MCF 10A (cell line): ENCODE measurements around the gene PRSS3. TPM values are rescaled to one million over a fixed set of nuclear protein-coding genes. Genes with fewer than 3 reads are reported as not detected.
"Not testable (repeated sequence)": the region's sequence is repeated elsewhere in the genome, so short reads cannot be mapped to it uniquely, and the experiment has no call there.

ENCODE experiments used
- BruUV-seq: library from RNA; stranded (reverse); fragments of 400-500 nt; replicated peaks from 2 replicates; lab custom pipeline; 2021; lab: Mats Ljungman, UMichigan
- CTCF ChIA-PET: fragments of 300-600 bp; sonication (Branson Sonifier 250); formaldehyde crosslinking; extraction: SDS; loops from one replicate; lab custom pipeline; 2021; ENCODE audit warnings: antibody characterized with exemption, inconsistent platforms; lab: Yijun Ruan, JAX
- POLR2A ChIA-PET: fragments of 300-600, 350-650 bp; sonication (Branson Sonifier 250); formaldehyde crosslinking; extraction: SDS; loops from one replicate; lab custom pipeline; 2020; ENCODE audit warnings: antibody characterized with exemption, inconsistent platforms; lab: Yijun Ruan, JAX
- DNase-seq: peaks from one replicate; pipeline ENCODE4 v3.0.0-alpha.2; 2018; ENCODE audit not compliant: unreplicated experiment
- H3K27ac Mint-ChIP-seq: one replicate; pipeline ENCODE4 v1.8.0; 2022; ENCODE audit warnings: mild to moderate bottlenecking, low read depth, mixed read lengths; ENCODE audit not compliant: unreplicated experiment
- H3K27me3 Mint-ChIP-seq: one replicate; pipeline ENCODE4 v1.8.0; 2022; ENCODE audit warnings: mixed read lengths; ENCODE audit not compliant: insufficient read depth, unreplicated experiment
- H3K36me3 Mint-ChIP-seq: one replicate; pipeline ENCODE4 v1.8.0; 2022; ENCODE audit warnings: mild to moderate bottlenecking, moderate library complexity, mixed read lengths; ENCODE audit not compliant: insufficient read depth, unreplicated experiment
- H3K4me1 Mint-ChIP-seq: one replicate; pipeline ENCODE4 v1.8.0; 2022; ENCODE audit warnings: mixed read lengths; ENCODE audit not compliant: insufficient read depth, unreplicated experiment
- H3K4me3 Mint-ChIP-seq: one replicate; pipeline ENCODE4 v1.8.0; 2022; ENCODE audit warnings: mild to moderate bottlenecking, moderate library complexity, mixed read lengths; ENCODE audit not compliant: unreplicated experiment
- H3K9me3 Mint-ChIP-seq: one replicate; pipeline ENCODE4 v1.8.0; 2022; ENCODE audit warnings: mixed read lengths; ENCODE audit not compliant: unreplicated experiment
- CTCF ChIP-seq: fragments of 200-600 bp; IDR thresholded peaks from one replicate; pipeline ENCODE4 v1.8.0; 2022; ENCODE audit warnings: antibody characterized with exemption, mild to moderate bottlenecking; ENCODE audit not compliant: unreplicated experiment
- intact Hi-C: fragments of 100-400 bp; cut with micrococcal nuclease; formaldehyde crosslinking; loops from 2 replicates; pipeline ENCODE4 v1.14.1; 2022
- total RNA-seq: library from RNA; stranded (reverse); gene quantifications from 2 replicates; pipeline ENCODE4 v1.2.3, GENCODE V29; 2022

Gene PRSS3
- total RNA-seq, 1 experiment from 2014 or later, result 1.4 TPM

- ChIA-PET POLR2A (no interaction called here), CTCF (interaction anchor here (0.6 to 2.8 kb wide), 2 partner anchors 28 to 200 kb away, joined by 3 to 10 read pairs; no protein-coding TSS in a partner anchor)
- TF ChIP-seq CTCF, result no peak
- Mint-ChIP-seq H3K27me3 (no peaks in the 10 kb centered on the region), H3K36me3 (no peaks in the 10 kb centered on the region), H3K4me1 (no peaks in the 10 kb centered on the region), H3K9me3 (no peaks in the 10 kb centered on the region), H3K27ac (no peak overlapping the region), H3K4me3 (peak overlapping the region; percentile 41)
- intact Hi-C loops, result no loop called here
- DNase-seq, result no peak
- BruUV-seq, result no TSS peak
Observed at GRCh38 chr9:33750839-33751339, 44.5 kb upstream of the PRSS3 start.

GRCh38 chr9:33751536-33752129 is 43.7 kb upstream of the PRSS3 start:
- Mint-ChIP-seq H3K4me3 (no peak overlapping the region), H3K9me3 (no peaks in the 10 kb centered on the region), H3K27me3 (no peaks in the 10 kb centered on the region), H3K36me3 (no peaks in the 10 kb centered on the region), H3K4me1 (no peaks in the 10 kb centered on the region), H3K27ac (no peak overlapping the region)
- POLR2A ChIA-PET, result no interaction called here
- intact Hi-C loops, result no loop called here
- BruUV-seq, result no TSS peak
- CTCF ChIA-PET, result interaction anchor here (0.6 to 2.8 kb wide), 3 partner anchors 17 to 200 kb away, joined by 3 to 10 read pairs (median 4); no protein-coding TSS in a partner anchor
- no peak for DNase-seq
- TF ChIP-seq CTCF, result no peak

GRCh38 chr9:33752130-33752637 is 43.2 kb upstream of the PRSS3 start:
- DNase-seq, result no peak
- Mint-ChIP-seq H3K27me3 (no peaks in the 10 kb centered on the region), H3K36me3 (no peaks in the 10 kb centered on the region), H3K4me3 (no peak overlapping the region), H3K27ac (no peak overlapping the region), H3K4me1 (no peaks in the 10 kb centered on the region), H3K9me3 (no peaks in the 10 kb centered on the region)
- ChIA-PET CTCF (interaction anchor here (0.9 to 2.8 kb wide), 2 partner anchors 18 to 27 kb away, joined by 4 to 10 read pairs; no protein-coding TSS in a partner anchor), POLR2A (no interaction called here)
- BruUV-seq, result no TSS peak
- intact Hi-C loops, result no loop called here
- TF ChIP-seq CTCF, result no peak

- H3K27me3 Mint-ChIP-seq, H3K4me1 Mint-ChIP-seq, POLR2A ChIA-PET, H3K27ac Mint-ChIP-seq, H3K4me3 Mint-ChIP-seq, intact Hi-C loops, H3K36me3 Mint-ChIP-seq, DNase-seq, BruUV-seq, H3K9me3 Mint-ChIP-seq: not testable (repeated sequence)
- CTCF ChIA-PET, result interaction anchor here (0.5 to 2.8 kb wide), 5 partner anchors 13 to 350 kb away, joined by 3 to 10 read pairs (median 3); no protein-coding TSS in a partner anchor
Observed at GRCh38 chr9:33752789-33753188, 42.6 kb upstream of the PRSS3 start.

- POLR2A ChIA-PET, H3K36me3 Mint-ChIP-seq, CTCF ChIA-PET, H3K27me3 Mint-ChIP-seq, BruUV-seq, H3K27ac Mint-ChIP-seq, H3K4me1 Mint-ChIP-seq, H3K4me3 Mint-ChIP-seq, intact Hi-C loops, H3K9me3 Mint-ChIP-seq: not testable (repeated sequence)
- DNase-seq, result peak; percentile 57
Observed at GRCh38 chr9:33759648-33760047, 35.7 kb upstream of the PRSS3 start.
